Measurements from ENCODE around the gene DHX57.
"Not testable (repeated sequence)": the region's sequence is repeated elsewhere in the genome, so short reads cannot be mapped to it uniquely, and the experiment has no call there.

The DHX57 gene

GRCh38 chr2:38863061-38863695, 12.6 kb downstream of the DHX57 start:
- DNase-seq = no peak

DNA sequence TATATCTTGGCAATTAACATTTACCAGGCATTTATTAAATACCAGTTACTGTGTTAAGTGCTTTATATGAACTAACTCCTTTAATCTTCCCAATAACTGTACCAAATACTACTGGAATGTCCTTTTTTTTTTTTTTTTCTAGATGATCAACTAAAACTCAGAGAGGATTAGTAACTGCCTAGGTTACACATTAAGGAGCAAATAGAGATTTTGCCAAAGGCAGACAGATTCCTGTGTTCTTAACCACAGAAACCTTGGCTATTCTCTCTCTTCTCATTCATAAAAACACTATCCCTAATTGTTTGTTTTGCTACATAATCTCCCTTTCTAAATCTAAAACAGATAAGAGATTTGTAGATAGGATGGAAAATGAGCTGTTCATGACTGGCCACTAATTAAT, 13.3 kb downstream of the DHX57 start:
- no peak for DNase-seq

DNA sequence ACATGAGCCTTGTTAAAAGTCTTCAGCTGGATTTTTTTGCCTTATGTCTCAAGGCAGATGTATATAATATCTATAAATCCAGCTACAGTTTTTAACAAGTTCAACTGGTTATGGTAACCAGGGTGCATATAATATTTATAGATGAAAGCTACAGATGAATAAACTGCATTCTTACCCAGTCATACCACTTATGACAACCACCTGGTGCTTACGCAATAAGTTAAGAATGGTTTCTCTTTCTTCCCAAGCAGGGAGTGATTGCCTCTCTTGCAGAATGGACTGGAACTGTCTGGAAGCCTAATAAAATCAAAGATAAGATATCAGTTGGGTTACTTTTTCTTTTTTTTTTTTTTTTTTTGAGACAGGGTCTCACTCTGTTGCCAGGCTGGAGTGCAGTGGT, 19.6 kb downstream of the DHX57 start:
- no peak for DNase-seq

DNA sequence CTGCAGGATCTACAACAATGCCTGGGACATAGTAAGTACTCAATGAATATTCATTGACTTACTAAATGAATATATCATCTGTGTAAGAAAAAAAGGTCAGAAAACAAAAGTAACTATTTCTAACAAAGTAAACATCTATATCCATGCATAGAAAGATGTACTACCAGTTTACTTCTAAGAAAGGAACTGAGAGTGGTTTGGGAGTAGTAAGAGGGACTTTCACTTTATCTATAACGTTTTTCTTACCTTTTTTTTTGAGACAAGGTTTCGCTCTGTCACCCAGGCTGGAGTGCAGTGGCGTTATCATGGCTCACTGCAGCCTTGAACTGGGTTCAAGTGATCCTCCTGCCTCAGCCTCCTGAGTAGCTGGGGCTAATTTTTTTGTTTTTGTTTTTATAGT, 25.7 kb downstream of the DHX57 start:
- no peak for DNase-seq

GRCh38 chr2:38836791-38837190, 38.9 kb downstream of the DHX57 start:
- no peak for DNase-seq

DNA sequence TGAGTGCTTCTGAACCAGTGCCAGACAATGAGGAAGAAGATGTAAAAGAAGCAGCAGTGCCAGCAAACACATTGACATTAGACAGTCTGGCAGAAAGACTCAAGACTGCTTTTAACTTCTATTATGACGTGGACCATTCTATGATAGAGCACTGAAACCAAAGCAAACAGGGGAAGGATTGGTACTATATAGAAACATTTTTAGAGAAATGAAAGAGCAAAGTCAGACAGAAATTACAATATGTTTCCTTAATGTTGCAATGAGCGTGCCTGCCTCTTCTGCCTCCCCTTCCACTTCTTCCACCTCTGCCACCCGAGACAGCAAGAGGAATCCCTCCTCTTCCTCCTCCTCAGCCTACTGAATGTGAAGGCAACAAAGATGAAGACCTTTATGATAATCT, 39.7 kb downstream of the DHX57 start:
- no peak for DNase-seq

DNA sequence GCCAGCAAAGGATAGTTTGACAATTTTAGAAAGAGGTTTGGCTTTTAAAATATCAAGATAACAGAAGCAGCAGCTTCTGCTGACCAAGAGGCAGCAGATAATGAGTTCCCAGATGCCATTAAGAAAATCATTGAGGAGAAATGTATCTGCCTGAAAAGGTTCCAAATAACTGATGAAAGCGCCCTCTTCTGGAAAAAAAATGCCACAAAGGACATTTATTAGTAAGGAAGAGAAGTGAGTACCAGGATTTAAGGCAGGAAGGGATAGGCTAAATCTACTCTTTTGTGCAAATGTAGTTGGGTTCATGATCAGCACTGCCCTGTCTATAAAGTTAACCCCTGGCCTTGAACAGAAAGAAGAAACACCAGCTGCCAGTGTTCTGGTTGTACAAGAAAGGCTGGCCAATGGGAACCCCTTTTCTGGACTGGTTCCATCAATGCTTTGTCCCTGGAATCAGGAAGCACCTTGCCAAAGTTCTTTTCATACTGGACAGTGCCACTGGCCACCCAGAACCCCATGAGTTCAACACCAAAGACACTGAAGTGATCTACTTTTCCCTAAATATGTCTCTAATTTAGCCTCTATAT, 40.6 kb downstream of the DHX57 start:
- DNase-seq = peak; percentile 53

GRCh38 chr2:38830526-38831159, 45.1 kb downstream of the DHX57 start:
- DNase-seq = no peak

- DNase-seq = no peak
These were observed 45.8 kb downstream of the DHX57 start for GRCh38 chr2:38829971-38830370.

DNA sequence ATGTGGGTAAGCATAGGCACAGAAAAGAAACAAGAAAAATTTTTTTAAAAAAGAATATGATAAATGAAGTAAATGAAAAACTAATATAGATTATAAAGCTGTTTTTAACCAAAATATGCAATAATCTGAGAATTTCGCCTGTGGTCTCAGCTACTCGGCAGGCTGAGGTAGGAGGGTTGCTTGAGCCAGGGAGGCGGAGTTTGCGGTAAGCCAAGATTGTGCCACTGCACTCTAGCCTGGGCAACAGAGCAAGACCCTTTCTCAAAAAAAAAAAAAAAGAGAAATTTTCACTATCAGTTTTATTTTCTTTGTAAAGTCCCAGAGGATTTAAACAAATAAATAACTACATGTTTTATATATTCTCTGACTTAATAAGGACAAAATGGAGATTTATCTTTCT, 47.3 kb downstream of the DHX57 start:
- DNase-seq = no peak

- peak; percentile 62 for DNase-seq
These were observed 48.1 kb downstream of the DHX57 start for GRCh38 chr2:38827539-38828145.

DNA sequence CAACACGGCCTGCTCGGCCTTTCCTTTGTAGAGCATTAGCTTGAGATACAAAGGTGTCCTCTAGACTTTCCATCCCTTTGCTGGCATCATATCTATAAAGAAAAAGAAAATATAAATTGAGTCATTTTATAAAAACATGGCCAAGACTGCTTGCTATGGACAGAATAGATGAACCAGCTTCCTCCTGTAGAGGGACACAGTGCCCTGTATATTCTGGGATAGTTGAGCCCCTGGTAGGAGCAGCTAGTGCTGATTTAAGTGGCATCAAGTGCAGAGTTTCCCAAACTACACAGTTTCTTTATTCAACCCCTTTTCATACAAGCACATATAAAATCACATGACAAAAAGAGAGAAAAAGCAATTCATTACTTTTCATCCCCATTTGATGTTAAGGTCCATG, 49.8 kb downstream of the DHX57 start:
- no peak for DNase-seq

- no peak for DNase-seq
These were observed 50.8 kb downstream of the DHX57 start for GRCh38 chr2:38824906-38825305.

GRCh38 chr2:38823386-38823785, 52.3 kb downstream of the DHX57 start:
- DNase-seq = no peak

- DNase-seq = no peak
These were observed 57.2 kb downstream of the DHX57 start for GRCh38 chr2:38818565-38818964.

DNA sequence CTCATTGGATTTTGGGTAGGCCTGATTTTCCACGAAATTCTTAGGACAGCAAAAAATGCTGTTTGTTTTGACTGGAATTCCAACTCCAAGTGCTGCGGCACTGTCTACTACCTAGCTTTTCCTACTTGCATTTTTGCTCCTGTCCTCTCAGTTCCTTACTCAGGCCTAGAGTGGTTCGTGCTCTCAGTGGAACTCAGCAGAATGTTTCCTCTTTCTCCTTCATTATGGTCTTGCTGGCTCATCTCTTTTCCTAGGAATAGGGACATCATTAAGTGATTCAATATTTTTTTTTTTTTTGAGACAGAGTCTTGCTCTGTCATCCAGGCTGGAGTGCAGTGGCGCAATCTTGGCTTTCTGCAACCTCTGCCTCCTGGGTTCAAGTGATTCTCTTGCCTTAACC, 59.8 kb downstream of the DHX57 start:
- DNase-seq = no peak

DNA sequence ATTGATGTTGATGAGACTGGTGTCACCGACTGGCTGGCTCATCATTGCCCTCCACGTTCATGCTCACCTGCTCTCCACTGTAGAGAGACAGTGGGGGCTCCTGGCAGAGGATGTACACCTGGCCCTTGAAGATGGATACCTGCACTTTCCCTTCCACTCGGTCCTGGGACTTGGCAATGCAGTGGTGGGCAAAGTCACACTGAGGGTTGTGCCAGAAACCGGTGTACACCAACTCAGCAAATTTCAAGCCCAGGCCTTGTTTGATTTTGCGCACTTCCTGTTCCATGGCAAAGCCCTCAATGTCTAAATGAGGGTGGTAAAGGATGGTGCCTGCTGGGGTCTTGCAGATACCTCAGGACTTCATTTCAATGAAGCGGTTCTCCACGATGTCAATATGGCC, 65.2 kb downstream of the DHX57 start:
- no peak for DNase-seq

DNA sequence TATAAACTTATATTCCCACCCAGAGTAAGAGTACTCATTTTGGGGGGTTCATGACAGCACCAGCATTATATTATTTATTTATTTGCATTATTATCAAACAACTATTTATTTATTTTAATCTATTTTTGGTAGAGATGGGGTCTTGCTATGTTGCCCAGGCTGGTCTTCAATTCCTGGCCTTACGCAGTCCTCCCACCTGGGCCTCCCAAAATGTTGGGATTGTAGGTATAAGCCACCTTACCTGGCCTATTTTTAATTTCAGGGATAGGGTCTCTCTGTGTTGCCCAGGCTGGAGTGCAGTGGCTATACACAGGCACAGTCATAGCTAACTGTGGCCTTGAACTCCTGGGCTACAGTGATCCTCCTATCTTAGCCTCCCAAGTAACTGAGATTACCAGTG, 67.1 kb downstream of the DHX57 start:
- DNase-seq = no peak

GRCh38 chr2:38806733-38807059, 69.0 kb downstream of the DHX57 start:
- no peak for DNase-seq

GRCh38 chr2:38806015-38806732, 69.6 kb downstream of the DHX57 start:
- no peak for DNase-seq

GRCh38 chr2:38797953-38798352, 77.8 kb downstream of the DHX57 start:
- DNase-seq = no peak

DNA sequence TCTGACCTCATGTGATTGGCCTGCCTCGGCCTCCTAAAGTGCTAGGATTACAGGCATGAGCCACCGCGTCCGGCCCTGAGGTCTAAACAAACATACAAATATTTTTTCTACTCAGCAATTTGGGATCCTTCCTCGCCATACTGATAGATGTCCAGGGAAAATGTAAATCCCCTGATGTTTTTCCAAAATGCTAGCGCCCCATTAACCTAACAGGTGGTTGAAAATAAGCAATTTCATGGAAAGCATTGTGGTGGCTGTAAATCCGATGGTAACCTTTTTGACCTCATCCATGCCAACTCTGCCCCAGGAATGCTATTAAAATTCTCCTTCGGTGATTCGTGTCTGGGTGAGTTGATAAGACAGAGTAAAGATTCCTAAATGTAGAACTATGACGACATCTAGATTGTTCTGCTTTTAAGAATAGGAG, 78.5 kb downstream of the DHX57 start:
- no peak for DNase-seq

DNA sequence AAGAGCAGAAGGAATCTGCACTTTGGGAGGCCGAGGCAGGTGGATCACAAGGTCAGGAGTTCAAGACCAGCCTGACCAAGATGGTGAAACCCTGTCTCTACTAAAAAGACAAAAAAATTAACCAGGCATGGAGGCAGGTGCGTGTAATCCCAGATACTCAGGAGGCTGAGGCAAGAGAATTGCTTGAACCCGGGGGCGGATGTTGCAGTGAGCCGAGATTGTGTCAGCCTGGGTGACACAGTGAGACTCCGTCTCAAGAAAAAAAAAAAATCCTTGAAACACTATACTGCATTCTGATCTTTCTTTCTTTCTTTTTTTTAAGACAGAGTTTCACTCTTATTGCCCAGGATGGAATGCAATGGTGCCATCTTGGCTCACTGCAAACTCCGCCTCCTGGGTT, 80.7 kb downstream of the DHX57 start:
- DNase-seq = not testable (repeated sequence)

All from hematopoietic multipotent progenitor cell treated with erythropoietin and hydrocortisone succinate and interleukin-3 and kit ligand, for 8 days (in vitro differentiated cells).